Vagina (tissue), 2 donors: ENCODE data around the gene HSPA12A.

Experiments
- POLR2A ChIP-seq, 2 donors: fragments of 450-650 bp; IDR thresholded peaks; one replicate each; pipeline ENCODE4 v1.6.1; 2017; ENCODE audit warnings: antibody characterized with exemption in 2 of 2, mild to moderate bottlenecking in 2 of 2, moderate library complexity in 2 of 2
- POLR2AphosphoS5 ChIP-seq, 2 donors: sonication (generic); formaldehyde crosslinking; IDR thresholded peaks; one replicate each; pipeline ENCODE4 v1.9.0; 2017; ENCODE audit warnings: antibody characterized with exemption in 2 of 2, mild to moderate bottlenecking in 2 of 2, low read depth in 1 of 2; ENCODE audit not compliant: insufficient read depth in 1 of 2
- TF ChIP-seq, protein P1 (sequence below), 3 experiments: fragments of 450-650 bp in 2 of 3; fragments of 200-600 bp in 1 of 3; sonication (generic) in 1 of 3; IDR thresholded peaks; one replicate each; pipeline ENCODE4 v1.5.1; 2017 to 2019; ENCODE audit warnings: antibody characterized with exemption in 3 of 3, mild to moderate bottlenecking in 2 of 3, moderate library complexity in 2 of 3

DNA sequence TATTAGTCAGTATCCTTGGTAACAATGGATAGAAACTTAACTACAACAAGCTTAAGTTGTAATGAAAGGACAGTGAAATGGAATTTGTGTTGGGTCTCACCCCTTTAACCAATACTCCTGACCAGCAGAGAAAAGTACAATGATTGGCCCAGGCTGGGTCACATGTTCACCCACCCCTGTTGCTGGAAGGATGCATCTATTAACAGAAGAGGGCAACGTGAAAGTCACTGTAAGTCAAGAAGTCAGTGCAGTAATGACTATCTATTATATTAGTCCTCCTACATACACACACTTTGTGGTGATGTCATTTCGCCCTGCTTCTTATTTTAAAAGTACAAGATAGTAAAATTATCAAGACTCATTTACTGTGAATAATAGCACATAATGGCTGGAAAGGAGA is 105.4 kb downstream of the HSPA12A start:
- TF ChIP-seq, protein P1, sequence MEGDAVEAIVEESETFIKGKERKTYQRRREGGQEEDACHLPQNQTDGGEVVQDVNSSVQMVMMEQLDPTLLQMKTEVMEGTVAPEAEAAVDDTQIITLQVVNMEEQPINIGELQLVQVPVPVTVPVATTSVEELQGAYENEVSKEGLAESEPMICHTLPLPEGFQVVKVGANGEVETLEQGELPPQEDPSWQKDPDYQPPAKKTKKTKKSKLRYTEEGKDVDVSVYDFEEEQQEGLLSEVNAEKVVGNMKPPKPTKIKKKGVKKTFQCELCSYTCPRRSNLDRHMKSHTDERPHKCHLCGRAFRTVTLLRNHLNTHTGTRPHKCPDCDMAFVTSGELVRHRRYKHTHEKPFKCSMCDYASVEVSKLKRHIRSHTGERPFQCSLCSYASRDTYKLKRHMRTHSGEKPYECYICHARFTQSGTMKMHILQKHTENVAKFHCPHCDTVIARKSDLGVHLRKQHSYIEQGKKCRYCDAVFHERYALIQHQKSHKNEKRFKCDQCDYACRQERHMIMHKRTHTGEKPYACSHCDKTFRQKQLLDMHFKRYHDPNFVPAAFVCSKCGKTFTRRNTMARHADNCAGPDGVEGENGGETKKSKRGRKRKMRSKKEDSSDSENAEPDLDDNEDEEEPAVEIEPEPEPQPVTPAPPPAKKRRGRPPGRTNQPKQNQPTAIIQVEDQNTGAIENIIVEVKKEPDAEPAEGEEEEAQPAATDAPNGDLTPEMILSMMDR (IDR thresholded peaks at IDR 0.05) = no peak
- TF ChIP-seq POLR2AphosphoS5 (IDR thresholded peaks at IDR 0.05; ENCODE audit: insufficient read depth in 1 of 2, low read depth in 1 of 2) (no peak), POLR2A (IDR thresholded peaks at IDR 0.05) (no peak)
